ENCODE results near the gene PREX1.

PREX1 gene

DNA sequence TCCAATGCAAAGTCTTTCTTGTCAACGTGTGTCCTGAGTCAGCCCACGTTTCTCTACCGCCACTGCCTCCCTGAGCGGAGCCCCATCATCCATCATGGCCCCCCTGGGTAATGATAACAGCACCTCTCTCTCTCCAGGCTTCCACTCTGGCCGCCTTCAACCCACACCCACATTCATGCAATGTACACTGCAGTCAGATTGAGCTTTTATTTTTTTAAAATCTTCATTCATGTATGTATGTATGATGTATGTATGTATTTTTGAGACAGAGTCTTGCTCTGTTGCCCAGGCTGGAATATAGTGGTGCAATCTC, 245.2 kb downstream of the PREX1 start:
- DNase-seq (ENCODE audit: low read depth), result no peak

DNA sequence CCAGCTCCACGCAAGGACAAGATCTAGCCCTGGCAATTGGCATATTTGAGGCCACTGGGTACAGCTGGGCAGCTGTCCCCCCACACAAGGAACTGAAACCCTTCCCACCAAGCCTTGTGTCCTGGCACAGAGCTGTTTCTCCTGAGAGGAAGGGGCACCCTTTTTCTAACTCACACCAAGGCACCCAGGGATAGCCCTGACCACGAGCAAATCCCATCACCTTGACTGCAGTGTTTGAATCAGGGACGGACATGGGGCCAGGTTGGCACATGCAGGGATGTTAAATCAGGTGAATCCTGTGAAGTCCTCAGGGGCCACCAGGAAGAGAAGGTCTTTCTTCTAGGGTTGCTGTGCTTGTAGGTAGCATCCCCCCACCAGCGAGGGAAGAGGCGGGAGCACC, 246.6 kb downstream of the PREX1 start:
- no peak for DNase-seq (ENCODE audit: low read depth)

DNA sequence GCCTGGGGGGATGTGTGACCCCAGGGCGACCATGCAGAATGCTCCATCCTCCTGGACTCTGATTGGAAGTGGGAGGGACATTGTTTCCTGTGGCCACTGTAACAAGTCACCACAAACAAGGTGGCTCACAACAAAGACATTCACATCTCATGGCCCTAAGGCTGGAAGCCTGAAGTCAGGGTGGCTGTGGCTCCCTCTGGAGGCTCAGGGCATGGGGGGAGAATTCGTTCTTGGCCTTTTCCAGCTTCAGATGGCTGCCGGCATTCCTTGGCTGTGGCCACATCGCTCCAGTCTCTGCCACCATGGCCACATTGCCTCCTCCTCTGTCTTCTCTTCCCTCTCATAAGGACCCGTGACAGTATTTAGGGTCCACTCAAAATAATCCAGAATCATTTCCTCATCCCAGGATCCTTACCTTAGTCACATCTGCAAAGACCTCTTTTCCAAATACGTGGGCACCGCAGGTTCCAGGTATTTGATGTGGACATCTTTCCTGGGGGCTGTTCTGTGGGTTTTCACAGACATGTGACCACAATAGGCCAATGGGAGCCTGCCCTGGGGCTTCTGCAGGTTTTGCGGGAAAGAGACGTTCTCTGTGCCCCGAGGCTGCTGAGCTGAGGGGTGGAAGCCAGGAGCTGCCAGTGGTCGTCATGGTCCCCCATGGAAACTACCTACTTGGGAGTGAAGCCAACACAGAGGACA, 249.3 kb downstream of the PREX1 start:
- no peak for DNase-seq (ENCODE audit: low read depth)

DNA sequence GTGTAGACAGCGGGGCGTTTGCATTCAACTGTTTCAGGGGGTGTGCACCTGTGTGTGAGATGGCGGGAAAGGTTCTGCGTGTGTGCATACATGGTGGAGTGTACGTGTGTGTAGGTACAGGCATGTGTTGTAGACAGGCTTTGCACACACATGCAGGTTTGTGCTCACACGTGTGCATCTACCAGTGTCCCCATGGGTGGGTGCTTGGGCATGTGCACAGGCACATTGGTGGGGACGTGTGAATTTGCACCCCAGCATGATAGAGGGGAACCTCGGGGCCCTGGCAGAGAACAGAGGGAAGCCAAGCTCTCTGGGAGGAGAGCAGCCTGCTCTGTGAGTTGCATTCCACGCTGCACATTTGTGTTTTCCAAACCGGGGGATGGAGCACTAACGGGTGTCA, 250.2 kb downstream of the PREX1 start:
- no peak for DNase-seq (ENCODE audit: low read depth)

DNA sequence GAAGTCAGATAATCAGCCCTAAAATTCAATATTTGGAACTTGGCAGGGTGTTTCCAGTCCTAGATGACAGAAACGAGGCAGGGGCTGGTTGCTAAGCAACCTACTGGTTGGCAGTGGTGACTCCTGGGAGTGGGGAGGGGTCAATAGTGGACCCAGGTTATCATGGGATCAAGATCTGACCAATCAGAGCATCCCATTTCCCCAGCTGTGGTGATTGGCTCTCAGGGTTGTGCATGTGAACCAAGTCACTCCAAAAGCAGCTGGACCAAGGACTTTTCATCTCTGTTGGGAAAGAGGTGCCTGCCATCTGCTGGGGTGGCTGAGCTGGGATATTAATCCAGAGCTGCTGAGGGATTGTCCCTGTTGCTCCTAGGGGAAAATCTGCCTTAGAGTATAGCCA, 253.4 kb downstream of the PREX1 start:
- no peak for DNase-seq (ENCODE audit: low read depth)

Data from stromal cell of bone marrow (primary cell).